NCI-H187 (cell line): ENCODE measurements around the gene NR3C2.

Experiments used
- DNase-seq, 2 experiments: peaks; one replicate each; lab custom pipeline; 2025; lab: John Stamatoyannopoulos, UW

NR3C2 gene

DNA sequence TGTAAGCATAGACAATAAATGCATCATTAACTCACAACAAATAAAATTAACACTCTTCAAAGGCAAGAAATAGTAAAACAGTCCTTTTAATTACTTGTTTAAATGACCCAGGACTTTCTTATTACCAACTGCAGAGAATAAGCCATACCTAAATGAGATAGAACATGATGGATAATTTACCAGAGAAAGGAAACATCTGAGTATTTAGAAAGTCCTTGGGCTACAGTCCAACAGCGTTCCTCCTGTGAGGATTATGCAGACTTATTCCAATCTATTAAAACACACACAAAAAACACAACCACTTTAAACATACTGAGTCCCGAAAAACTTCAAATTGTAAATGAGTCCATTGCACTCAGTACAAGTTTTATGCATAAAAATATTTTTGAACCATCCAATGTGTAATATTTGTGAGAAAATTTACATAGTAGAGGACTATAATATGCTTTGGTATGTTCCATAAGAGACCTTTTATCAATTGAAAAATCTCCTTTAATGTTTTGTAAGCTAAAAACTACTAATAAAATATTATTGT is 129.2 kb downstream of the NR3C2 start:
- DNase-seq: no peak

DNA sequence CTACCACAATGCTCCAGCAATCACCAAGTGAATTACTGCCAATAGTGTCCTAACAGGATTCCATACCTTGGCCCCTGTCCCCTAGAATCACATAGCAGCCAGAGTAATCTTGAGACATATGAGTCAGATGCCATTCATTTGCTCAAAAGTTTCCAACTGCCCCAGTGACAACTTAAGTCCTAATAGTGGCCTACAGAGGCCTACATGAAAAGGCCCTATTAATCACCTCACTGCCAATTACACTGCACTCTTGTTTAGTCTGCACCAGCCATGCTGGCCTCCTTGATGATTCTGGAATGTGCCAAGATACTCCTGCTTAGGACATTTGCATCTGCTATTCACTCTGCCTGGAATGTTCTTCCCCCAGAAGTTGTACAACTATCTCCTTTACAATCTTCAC is 130.7 kb downstream of the NR3C2 start:
- DNase-seq: no peak

DNA sequence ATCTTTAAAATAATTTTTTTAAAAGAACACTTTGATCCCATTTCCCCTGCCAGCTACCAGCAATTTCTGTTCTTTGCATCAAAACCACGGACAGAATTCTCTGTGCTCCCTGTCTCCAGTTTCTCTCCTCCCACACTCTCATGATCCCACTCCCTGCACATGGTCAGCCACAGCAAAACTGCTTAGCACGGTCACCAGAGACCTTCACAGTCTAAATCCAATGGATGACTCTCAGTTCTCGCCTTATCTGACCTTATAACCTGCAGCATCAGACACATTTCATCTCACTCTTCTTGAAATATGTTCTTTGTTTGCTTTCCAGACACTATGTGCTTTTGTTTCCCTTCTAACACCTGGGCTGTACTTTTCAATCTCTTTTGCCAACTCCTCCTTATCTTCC is 131.5 kb downstream of the NR3C2 start:
- no peak for DNase-seq

DNA sequence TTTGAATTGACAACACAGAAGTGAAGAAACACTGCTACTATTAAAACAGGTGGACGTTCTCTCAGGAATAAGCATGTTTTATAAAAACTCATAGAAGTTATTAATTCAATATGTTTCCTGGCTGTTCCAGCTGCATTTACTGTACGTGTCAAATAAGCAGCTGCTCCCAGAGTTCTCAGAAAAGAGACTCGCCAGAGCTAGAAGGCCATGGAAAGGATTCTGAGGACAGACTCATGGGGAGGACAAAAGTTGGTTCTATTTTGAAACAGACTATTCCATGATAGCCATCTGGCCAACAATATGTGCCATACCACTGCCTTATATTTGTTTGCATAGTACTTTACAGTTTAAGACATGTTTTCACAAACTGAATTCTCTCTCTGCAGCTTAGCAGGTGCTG is 136.5 kb downstream of the NR3C2 start:
- no peak for DNase-seq

DNA sequence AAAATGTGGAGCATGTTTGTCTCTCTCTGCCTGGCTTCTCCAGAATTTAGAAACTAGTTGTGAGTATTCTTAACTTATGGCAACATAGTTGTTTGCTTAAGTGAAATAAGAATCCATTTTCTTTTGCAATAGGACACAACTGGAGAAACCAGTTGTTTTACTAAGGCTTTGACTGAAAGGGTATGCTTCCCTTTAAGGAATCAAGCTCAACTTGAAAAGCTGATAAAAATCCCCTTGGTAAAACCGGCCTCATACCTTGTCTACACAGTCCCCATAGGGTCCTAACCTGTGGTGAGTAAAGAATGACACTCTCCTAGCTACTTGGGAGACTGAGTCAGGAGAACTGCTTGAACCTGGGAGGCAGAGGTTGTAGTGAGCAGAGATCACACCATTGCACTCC is 139.8 kb downstream of the NR3C2 start:
- DNase-seq: no peak

DNA sequence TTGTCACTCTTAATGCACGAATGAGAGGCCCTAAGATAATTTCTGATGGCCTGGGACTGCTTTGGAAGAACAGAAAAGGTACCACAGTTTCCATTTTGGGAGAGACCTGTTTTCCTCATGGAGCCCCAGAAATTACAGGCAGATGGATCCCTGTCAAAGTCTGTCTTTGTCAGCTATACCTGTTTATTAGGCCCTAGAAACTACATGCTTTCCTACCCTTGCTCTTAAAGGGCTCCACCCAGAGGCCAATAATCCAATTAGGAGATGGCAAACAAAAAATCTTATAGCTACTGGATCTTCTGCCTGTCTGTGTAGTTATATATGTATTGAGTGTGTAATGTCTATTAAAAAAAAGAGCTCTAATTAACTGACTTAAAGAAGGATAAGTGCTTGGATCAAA is 141.3 kb downstream of the NR3C2 start:
- DNase-seq: no peak

DNA sequence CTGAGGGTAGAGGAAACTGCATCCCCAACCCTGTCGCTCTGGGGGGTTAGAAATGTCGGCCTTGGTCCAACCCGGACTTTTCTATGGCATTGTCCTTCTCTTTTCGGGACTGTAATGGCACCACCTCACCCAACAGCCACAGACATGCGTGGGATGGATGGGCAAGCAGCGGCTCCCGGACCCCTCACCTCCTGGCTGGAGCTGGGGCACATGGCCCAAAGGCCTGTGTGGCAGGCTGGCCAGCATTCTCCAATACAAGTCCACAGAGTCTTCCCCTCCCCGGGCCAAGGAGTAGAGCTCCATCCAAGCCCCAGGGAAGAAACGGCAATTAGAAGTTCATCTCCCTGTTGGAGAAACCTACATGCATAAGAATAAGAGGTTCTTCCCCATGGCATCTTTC is 142.9 kb downstream of the NR3C2 start:
- no peak for DNase-seq

DNA sequence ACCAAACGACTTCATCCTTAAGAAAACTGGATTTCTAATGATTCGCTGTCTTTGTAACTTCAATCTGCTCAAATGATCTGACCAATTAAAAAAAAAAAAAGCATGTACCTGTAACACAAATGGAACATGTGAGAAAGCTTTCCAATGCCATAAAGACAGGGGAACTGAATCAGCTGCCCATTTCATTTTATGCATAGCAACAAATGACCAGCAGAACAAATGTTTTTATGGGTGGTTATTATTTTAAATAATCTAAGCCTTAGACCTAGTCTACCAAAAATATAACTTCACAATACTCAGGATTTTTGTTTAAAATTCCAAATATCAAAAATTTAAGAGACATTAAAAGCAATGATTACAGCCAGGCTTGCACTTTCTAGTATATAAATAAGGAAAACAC is 145.7 kb downstream of the NR3C2 start:
- no peak for DNase-seq

DNA sequence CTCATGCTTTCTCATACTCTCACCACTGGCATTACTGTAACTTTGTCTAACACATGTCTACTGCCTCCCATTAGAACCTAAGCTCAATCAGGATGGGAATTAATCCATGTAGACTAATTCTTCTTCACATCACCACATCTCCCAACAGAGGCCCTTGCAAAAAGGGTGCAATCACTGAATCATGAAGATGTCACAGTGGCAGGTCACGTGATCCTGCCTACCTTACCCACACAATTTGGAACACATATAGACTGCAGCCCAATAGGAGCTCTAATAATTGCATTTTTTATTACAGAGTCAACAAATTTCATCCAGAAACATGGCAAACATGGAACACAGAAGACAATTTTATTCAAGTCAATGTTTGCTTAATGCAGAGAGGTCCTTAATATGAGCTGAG is 146.6 kb downstream of the NR3C2 start:
- DNase-seq: no peak

DNA sequence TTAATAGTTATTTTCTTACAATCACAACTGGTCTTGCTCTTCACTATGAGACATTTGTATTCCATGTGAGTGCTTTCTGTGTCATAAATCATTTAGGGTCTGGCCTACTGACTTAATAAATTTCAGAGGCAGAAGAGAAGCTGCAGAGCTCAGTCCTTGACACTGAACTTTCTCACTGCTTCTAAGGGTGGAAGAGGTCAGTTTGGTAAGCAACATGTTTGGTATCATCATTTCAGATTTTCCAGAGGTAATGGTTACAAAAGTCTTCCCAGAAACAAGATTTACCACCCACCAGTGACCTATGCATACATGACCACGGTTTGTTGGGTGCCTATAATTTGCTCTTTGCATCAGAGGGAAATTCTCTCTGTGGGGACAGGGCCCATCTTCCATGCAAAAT is 148.6 kb downstream of the NR3C2 start:
- DNase-seq: no peak

DNA sequence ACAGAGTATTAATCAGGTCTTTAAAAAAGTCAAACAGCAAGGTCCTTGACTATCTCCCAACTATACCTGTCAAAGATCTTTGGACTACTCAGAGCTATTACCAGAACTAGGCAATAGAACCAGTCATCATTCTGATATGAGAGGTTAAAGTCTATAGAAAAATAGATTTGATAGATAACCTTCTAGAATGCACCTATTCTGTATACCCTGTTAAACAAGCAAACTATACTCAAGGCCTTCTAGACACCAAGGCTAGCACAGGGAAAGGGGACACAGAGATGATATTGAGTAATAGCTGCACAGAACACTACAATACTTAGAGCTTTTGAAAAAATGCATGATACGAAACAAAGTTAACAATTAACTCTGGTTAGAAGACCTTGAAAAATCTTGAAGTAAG is 149.5 kb downstream of the NR3C2 start:
- DNase-seq: no peak

DNA sequence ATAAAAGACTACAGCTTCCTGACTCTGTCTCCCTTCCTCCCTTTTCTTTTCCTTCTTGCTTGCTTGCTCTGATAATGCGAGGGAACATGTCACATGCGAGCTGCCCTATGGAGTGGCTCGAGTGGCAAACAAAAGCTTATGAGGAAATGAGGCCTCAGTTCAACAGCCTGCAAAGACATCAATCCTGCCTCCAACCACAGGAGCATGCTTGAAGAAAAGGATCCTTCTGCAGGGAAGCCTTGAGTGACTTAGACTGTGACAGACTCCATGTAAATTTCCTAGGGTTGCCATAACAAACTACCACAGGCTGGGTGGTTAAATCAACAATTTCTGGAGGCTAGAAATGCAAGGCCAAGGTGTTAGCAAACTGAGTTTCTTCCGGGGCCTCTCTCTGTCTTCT is 152.5 kb downstream of the NR3C2 start:
- DNase-seq: no peak

DNA sequence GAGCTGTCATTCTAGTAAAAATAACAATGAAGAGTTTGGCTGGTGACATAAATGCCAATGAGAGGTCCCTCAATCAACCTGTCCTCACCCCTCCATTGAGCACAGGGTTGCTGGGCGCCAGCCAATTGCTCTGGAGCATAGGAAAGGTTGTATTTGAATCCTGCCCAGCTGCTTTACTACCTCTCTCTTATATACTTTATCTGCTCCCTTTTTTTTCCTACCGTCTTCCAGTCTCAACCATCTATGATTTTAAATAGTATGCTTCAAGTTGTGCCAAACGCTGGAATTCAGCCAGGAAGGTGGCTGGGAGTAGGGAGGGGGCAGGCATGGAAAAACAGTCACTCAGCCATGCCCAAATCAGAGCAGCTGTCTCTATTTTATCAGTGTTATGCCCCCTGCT is 153.8 kb downstream of the NR3C2 start:
- DNase-seq: no peak

DNA sequence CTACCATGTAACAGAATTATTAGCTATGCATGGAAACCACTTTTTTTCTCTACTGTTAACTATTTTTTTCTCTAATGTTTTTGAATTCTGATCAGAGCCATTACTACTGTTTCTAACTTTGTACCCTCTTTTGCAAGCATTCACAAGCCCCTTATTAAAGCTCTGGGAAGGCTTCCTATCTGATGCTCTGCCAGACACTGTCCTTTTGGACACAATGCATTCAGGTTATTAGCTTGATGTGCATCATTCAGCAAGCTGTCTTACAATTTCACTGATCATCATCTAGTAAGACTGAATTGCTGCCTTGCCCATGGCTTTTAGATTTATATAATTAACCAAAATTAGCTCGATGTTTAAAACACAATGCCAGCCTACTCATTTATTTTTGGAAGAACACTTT is 155.1 kb downstream of the NR3C2 start:
- DNase-seq: no peak

DNA sequence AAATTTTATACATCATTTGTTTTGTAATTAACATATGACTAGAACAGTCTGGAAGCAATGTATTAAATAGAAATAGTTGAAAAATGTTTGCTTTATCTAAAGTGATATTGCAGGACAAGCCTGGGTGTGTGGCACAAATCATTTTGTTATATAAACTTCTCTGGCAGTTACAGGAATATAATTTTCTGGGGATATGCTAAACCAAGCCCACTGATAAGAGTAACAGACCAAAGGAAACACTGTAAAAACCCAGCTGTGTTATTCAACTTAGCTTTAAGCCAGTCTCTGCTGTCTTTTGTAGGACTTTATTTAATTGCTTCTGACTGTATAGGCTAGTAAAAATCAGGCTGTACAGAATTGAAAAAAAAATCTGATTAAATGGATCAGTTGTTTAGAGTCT is 156.2 kb downstream of the NR3C2 start:
- DNase-seq: no peak

DNA sequence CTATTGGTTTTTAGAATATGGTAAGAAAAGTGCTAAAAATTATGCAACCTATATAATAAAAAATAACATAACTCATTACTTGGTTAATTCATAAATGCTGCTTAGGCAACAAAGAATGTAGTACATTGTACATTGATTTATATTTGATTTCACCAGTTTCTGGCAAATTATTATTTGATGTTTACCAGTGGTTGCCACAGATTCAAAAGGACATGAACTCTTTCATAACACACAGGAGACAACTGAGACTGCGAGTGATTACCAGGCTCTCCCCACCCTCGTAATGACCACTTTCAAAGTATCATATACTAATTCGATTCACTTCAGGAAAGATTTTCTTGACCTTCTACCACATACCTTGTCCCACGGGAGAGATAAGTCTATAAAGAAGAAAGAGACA is 158.5 kb downstream of the NR3C2 start:
- DNase-seq: no peak

DNA sequence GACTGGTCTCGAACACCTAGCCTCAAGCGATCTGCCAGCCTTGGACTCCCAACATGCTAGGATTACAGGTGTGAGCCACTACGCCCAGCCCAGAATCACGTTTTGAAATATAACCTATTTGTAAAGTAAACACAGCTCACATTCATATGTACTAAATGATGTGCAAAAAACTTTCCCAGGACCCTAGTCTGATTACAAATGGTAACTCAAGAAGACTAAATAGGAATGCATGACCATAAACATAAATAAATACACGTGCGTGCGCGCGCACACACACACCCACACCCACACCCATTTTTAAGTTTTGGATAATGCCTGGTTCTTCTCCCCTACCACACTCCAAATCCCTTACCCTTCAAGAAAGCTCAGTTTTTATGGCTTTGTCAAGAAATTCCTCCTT is 163.9 kb downstream of the NR3C2 start:
- no peak for DNase-seq

DNA sequence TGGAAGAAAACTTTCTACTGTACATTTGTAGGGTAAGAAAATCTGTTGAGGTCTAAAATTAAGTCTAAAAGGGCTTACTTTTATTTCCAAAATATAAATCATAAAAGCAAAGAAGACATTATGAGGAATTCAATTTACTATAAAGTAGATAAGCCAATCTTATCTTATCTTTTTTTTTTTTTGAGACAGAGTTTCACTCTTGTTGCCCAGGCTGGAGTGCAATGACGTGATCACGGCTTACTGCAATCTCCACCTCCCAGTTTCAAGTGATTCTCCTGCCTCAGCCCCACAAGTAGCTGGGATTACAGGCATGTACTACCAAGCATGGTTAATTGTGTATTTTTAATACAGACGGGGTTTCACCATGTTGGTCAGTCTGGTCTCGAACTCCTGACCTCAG is 166.9 kb downstream of the NR3C2 start:
- DNase-seq: no peak

DNA sequence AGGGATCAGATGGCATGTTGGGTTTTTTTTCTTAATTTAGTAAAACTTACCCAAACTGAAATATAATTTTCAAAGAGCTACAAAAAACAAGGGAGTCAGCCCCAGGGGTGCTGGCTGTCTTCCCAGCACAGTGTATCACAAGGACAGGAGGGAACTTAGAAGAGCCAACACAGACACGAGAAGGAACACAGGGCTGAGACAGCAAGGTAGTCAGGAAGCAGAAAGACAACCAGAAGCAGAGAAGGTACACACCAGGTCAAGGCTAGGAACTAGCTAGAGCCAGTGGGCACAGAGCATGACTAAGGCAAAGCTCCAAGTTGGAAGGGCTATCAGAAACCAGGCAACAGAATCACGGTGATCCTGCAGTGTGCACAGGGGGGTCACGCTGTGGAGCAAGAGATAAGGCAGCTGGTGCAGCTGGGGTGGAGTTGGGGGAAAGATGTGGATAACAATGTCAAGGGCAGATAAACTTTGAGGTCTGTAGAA is 168.7 kb downstream of the NR3C2 start:
- DNase-seq: no peak

DNA sequence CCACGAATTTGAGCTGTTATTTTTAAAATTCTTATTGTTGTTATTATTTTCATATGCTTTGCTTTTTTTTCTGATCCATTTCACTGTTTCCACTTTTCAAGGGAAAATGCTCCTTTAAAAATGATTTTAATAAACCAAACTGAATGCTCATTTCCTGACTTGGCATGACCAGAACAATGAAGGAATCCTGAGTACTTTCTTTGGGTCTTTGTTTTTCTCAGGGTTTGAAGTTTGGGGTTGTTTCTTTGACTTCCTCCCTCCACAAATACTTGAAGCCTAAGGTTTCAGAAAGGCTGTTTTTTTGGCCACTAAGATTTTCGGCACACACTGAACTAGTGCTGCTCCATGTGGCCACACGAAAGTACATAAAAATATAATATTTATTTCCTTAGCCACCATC is 171.0 kb downstream of the NR3C2 start:
- no peak for DNase-seq

DNA sequence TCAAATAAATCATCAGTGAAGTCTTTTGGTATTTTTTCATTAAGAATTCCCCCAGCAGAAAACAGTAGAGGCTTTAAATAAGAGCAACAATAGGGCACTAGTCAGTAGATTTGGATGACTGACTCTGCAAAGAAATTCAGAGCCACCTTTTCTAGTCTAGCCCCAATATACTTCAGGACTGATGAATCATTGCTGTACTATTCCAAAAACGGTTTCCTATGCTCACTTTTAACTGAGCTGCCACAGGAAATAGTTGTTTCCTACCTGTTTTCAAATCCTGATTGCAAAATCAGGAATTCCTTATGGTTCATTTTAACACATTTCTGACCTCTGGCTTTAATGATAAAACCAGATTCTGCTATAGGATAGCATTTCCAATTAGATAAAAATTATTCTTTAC is 171.6 kb downstream of the NR3C2 start:
- no peak for DNase-seq

DNA sequence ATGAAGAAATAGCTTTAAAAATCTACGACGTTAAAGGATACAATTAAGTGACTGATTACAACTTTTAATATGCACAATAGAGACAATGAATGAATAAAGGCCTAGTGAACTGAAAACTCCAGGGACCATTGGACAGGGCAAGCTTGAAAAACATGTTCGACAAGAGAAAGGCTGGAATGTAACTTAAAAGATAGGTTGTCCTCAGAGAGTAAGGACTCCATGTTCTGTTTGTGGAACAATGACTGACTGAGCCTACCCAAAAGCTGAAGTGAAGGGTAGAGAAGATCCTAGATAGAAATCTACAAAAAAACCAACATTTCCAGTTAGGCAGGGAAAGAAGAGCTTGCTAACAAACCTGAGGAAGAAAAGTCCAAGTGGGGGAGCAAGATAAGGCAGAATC is 173.4 kb downstream of the NR3C2 start:
- DNase-seq: no peak

DNA sequence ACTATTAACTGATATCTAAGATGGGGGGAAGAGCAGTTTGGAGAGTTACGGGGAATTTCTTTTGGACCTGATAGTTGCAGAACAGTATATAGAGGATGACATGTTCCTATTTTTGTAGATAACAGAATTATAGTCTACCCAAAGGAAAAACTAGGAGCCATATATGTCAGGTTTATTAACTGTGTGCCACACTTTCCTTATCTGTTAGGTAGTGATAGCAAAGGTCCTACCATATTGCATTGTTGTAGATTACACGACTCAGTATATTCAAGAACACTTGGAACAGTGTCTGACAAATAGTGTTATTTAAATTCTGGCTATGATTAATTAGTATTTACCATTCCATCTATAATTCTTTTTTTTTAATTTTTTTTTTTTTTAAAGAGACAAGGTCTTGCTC is 175.3 kb downstream of the NR3C2 start:
- DNase-seq: no peak

DNA sequence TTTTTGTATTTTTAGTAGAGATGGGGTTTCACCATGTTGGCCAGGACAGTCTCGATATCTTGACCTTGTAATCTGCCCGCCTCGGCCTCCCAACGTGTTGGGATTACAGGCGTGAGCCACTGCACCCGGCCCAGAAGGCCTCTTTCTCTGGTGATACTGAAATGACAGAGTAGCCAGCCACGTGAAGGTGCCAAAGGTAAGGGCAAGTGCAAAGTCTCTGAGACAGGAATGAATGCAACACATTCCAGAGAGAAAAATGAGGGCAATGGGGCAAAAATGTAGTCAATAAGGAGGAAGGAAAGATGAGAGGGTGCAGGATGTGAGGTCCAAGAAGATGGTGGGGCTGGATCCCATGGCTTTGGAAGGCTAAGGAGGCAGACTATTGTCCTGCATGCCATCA is 176.0 kb downstream of the NR3C2 start:
- no peak for DNase-seq

DNA sequence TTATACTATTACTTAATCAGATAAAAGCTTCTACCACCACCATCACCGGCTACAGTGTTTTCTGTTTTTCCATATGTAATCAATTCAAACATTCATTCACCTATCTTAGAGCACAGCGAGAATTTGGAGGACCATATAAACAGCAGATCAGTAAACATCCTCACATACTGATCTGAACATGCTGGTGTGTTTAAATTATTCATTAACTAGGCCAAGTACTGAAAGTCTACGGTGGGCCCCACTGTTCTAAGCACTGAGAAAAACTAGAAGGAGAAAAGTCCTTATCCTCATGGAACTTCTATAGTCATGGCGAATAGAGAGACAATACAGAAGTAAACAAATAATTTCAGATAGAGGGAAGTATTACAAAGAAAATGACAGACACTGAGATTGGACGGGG is 176.6 kb downstream of the NR3C2 start:
- DNase-seq: no peak
